GM19452 (cell line): ENCODE results near the gene RERE.

Experiments used
- ATAC-seq: cut with Tn5 transposase; IDR thresholded peaks from one replicate; pipeline ENCODE4 v1.9.1; 2021; ENCODE audit not compliant: unreplicated experiment

RERE gene

DNA sequence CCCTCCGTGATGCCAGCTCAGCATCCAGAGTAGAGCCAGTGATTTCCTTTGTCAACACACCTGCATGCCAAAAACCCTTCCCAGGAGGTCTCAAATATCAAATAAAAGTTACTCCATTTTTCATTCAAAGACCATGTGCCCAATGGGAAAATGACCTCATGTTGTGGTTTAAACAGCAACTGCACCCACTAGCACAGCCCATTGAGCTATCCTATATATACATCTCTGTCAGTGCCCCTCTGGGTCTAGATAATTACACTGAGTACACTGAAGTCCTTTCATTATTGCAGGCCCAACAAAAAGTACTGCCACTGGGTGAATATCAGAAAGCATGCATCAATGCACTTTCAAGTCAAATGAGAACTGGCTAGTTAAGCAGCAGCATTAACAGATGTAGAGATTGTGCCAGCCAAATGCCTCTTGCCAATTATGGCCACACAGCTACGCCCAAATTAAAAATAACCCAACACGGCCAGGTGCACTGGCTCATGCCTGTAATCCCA, 381.8 kb downstream of the RERE start:
- ATAC-seq = no peak

DNA sequence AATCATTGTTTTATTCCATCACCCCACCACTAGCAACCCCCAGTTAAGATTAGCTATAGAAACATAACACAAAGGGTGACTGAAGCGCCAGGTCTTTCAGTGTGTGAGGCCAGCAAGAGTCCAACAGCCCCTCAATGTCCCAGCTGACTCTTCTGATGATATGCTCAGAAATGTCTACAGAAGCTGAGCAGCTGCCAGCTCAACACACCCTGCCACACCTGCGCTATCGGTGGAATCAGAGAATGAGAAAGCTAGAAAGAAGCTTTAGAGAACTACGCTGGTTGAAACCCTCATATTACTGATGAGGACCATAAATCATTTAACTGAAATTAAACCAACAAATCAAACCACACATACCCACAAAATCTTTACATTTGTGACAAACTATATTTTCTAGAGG, 383.3 kb downstream of the RERE start:
- no peak for ATAC-seq

DNA sequence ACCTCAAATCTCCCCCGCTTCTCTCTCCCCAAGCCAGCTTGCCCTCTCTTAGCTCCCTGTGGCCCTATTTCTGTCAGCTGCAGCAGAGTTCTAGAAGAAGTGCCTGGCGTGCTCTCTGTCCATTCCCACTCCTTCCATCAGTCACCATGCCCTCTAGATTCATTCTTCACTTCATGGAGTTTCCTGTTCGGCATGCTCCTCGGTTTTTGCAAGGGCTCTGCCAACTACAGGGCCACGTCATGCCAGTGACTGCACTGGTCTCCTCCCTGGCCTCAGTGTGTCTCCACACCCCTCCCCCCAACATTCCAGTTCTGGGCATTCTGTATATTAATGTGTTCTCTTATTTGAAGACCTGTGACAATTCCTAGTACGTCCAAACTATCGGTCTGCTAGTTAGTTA, 385.7 kb downstream of the RERE start:
- ATAC-seq = no peak

DNA sequence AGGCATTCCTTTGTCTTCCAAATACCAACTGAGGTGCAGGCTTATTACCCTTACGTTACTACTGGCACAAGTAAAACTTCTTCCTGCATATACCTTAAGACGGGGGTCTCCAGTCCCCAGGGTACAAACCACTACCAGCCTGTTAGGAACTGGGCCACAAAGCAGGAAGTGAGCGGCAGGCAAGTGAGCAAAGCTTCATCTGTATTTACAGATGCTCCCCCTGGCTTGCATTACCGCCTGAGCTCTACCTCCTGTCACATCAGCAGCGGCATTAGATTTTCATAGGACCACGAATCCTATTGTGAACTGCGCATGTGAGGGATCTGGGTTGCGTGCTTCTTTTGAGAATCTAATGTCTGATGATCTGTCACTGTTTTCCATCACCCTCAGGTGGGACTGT, 386.4 kb downstream of the RERE start:
- ATAC-seq = no peak

DNA sequence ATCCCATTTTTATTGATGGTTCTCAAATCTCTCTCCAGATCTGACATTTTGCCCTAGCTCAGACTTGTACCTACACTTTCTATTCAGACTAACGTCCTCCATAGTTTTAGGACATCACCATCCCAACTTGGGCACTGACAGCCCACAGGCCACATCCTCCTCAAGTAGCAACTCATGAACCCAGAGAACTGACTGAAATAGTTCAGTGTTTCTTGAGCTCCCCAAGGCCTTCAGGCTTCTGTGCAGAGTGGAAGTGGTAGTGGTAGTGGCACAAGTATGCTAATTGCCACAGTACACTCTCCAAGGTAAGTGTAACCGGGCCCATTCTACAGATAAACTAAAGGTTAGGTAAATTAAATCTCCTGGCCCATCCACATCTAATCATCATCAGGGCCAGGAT, 387.0 kb downstream of the RERE start:
- no peak for ATAC-seq

DNA sequence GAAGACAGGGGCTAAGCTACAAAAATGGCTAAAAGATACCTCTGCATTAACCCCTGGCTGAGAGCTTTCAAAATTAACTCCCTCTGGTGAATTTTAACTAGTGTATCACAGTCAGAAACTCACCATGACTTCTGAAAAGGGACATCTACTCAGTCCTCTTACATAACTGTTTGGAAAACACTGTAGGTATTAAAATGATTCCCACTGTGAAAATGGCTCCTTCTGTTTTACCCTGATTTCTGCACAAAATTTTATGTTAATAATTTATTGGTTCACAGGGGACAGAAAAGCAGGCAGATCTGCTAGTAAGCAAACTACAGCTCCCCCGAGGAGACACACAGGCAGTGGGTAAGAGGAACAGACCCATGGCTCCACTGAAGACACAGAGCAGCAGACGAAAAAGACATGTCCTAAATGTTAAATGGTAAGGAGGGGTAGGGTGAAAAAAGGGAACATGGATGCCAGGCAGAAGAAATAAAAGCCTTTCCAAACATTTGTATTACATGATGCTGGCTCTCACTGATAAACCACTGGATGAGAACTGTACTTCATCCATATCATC, 387.8 kb downstream of the RERE start:
- ATAC-seq = no peak

DNA sequence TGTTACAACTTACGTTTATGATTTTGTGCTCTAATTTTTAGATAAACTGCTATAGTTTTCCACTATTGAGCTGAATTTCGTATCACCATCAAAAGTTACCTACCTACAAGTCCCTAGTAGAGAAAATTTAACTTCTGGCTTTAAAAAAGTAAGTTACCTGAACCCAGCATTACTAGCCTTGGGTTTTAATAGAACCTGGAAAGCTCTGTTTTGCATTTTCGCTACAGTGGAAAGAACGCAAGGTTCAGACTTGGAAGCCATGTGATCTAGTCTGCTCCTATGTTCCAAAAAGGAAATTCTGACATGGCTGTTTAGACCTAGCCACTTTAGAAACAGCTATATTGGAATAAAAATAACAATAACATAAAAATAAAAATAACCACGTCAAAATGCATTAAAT, 389.0 kb downstream of the RERE start:
- no peak for ATAC-seq

DNA sequence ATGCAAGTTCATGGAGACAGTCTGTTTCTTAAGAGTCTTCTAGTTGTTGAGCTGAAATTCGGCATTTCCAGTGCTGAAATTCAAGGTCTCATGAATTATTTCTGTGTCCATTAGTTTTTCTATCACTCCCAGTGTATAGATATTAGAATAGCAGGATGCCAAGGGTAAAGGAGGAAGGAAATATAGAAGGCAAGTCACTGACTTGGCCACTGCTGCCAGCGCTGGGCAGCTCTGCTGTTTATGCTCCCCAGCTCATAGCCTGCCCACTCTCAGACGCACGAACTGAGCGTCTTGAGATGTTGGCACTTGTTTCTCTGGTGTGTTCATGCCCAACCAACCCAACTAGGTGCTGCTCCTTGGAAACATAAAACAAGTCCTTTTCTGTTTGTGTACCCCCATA, 389.5 kb downstream of the RERE start:
- no peak for ATAC-seq

DNA sequence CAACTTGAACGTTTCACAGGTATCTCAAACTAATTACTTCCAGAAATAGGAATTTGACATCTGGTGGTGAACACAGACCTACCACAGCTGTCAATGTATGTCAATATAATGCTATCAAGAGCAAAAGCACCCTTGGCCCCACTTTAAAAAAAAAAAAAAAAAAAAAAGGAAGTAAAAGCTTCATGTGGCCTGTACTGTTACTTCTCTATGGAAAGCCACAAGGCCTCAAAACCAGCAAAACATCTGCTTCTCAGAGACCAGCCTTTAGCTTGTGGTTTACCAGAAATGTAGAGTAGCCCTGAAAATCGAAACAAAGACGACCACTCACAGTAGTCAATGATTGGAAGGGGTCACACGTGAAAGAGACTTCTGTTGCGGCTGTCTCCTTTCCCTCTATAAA, 389.9 kb downstream of the RERE start:
- ATAC-seq = peak; percentile 57

DNA sequence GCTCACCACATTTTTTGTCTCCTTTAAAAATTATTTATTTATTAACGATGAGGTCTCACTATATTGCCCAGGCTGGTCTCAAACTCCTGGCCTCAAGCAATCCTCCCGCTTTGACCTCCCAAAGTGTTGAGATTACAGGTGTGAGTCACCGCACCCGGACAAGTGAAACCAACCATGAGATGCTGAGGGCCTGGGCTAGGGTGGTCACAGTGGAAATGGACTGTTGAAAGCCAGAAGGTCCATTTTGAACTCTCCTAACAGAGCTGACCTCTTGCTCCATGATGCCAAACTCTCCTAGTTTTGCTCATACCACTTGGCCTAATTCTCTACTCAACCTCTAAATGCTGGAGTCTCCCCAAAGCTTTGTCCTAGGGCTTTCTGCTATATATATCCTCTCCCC, 390.4 kb downstream of the RERE start:
- peak; percentile 5 for ATAC-seq

DNA sequence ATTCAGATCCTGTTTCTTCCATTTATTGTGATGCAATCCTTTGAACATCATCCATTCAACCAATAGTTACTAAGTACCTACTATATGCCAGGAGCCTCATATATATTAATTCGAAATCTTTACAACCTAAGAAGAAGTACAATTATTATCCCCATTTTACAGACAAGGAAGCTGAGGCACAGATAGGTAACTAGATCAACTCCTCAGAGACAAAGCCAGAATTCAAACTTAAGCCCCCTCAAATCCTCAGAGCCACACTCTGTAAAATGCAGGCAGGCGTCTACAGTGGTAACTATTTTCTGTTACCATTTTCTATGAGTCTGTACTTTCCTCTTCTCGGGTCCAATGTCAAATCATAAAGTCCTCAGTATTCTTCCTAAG, 391.7 kb downstream of the RERE start:
- no peak for ATAC-seq

DNA sequence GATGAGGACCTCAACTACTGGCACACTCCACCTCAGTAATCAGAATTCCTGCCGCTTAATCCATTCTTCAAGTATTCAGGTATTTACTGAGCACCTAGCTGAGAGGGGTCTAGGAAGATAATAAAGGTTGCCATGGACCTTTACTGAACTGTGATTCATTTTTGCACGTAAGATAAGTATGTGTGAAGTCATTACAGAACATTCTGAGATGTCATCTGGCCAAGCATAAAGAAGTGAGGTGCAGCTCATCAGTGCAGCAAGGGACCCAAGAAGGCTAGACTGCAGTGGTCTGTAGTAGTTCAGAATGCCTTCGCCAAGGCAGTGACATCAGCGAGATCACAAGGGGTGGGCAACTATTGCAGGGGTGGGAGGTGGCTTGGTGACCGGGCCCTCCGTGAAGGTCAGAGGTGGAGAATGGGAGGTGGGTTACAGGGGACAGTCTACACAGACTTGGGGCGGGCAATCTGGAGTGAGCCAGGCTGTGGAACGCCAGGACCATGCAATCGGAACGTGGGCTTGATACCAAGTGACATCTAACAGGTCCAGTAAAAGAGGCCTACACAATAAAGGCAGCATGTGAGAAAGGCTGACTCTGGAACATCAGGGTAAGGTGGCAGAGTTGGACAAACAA, 392.2 kb downstream of the RERE start:
- no peak for ATAC-seq

DNA sequence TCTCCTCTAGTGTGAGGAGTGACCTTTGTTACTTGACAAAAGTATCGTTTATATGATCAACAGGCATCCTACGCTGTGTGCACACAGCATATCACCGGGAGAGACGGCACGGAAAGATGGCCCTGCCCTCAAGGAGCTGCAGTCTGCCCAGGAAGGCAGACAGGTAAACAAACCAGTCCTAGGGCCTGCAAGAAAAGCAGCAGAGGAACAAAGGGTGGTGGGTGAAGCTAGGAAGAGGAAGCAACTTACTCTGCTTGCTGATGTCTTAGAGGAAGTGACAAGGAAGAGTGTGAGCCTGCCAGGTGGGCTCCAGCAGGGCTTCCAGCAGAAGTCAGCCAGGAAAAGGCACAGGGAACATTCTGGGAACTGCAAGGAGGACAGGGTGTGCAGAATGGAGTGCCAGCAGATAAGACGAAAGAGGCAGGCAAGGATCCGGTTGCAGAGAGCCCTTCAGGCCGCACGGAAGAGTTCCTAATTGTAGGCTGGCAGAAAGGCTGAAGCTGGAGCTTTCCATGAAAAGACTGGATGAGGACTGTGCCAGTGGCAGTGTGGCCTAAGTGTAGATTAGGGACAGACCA, 392.8 kb downstream of the RERE start:
- ATAC-seq = no peak

DNA sequence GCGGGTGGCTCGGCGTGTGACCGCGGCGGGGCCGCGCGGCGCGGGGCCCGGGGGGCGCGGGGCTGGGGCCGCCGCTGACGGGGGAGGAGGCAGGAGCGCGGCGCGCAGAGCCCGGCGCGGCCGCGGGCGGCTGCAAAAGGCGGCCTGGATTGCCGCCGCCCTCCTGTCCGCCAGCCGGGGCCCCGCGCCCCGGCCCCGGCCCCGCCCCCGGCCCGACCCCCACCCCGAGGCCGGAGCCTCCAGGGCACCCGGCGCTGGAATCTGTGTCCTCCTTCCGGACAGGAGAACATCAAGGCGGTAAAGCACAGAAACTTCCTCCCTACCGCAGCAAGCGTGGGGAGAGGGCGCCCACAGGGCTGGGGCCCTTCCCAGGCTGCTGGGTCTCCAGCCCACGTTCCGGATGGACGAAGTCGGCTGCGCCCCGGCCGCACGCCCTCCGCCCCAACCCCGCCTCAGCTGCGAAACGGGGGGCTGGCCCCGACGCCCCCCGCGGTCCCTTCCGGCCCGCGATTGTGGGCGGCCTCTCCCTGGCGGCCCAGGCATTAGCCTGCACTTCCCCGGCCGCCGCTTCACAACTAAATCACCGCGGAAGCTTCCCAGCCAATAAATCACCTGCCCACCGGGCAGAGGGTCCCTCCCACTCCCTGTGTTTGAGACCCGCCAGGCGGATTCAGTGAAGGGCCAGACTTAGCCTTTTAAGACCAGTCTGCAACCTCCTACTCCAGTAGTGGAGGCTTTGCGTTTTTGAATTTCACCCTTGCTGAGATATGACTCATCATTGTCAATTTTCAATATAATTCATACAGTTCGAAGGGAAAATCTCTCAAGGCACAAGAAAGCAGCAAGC, 393.5 kb downstream of the RERE start:
- ATAC-seq = no peak

DNA sequence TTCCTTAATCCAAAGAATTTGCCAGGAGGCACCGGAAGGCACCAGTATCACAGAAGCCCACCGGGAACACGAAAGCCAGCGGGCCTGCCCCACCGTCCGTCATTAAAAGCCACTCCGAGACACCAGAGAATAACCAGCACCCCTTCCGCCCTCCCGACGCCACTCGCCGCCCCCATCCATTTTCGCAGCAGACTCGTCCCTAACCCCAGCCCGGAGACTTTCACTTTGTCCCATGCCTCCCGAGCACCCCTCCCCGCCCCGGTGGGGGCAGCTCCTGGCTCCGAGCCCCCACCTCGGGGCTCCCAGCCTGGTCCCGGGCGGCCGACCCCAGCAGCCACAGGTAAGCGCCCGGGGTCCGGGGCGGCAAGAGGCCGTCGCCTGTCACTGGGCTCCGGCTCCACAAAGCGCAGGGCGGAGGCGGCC, 394.2 kb downstream of the RERE start:
- ATAC-seq = no peak

DNA sequence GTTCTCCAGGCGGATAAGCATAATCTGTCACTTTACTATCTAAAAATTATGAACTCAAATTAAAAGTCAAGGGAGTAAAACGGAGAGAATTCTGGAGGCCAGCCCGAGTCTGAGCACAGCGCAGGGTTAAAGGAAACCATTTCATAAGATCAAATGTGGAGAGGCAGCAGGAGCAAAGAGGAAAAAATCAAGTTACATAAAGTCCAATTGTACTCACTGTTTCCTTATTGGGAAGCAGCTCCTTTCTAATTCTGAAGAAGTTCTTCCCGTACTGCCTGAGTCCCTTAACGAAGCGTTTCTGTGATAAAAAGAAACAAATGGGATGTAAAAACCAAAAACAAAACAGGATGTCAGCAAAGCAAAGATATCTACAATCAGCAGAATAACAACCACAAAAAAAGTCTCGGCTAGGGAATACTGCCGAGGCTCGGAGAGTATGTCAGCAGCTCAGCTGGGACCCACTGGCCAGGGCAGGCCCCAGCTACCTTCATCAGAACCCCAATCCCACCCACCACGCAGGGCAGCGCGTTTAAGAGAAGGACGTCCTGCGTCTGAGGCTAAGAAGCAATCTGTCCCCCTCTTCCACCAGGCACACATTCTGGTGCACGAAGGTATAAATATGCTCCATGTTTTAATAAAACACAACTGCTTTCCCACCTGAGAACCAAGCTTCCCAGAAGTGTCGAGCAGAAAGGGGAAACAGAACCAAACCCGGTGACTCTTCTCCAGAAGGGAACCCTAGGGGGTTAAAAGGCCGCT, 394.8 kb downstream of the RERE start:
- ATAC-seq = no peak

DNA sequence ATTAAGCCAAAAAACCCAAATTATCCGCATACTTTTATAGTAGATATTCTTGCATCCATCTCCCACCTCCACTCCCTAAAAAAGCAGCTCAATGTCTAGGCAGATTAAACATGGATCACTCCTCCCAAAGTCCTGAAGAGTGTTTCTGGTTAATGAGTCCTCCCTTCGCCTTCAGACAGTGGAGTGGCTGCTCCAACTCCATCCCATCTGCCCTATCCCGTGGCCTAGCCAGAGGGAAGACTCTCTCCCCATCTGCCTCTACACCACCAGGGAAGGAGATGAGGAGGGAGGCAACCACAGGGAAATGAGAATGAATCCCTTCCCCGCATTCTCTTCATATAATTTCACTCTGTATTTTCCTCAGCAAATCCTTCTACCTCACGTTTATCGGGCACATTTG, 395.7 kb downstream of the RERE start:
- no peak for ATAC-seq

DNA sequence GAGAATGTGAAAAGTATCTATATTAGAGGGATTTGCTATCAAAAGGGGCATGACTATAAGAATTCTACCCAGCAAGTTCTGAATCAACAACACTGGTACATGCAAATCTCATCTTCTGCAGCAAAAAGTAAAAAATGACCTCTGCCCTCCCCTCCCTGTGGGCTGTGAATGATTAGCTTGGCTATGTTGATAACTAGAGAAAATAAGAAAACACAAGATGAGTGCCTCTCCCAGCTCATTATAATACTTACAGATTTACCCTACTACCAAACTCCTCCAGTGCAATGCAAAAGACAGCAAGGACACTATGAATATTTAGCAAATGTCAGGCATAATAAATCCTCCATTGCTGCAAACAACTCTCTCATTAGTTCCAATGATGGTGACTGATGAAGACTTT, 397.1 kb downstream of the RERE start:
- no peak for ATAC-seq

DNA sequence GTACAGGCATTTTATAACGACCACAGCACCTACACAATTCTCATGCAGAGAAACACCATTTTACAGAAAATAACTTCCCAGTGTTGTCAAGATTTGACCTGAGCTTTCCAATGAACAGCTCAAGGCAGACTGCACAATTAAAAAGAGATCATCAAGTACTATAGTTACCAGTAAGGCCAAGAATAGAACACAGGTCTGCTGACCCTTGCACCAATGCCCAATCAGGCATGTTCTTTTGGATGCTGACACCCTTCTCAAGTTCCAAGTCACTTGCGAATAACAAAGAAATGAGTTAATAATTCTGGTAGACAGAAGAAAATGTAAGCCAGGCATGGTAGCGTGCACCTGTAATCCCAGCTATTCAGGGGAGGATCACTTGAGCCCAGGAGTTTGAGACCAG, 397.6 kb downstream of the RERE start:
- no peak for ATAC-seq

DNA sequence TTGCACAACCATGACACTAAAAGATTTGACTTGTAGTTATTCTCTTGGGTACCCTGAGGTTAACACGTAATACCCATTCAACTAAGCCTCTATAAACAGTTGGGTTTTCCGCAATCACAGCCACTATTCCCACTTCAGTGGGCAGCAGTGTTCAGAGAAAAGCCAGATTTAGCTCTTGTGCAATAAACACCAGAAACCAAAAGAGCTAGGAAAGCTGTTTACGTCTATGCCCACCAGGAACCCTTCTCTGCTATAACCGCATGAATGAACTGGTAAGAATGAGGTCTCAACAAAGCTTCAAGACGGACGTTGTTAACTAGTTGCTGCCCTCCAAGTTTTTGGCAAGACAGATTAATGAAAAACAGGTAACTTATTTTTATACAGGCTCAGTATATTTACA, 398.3 kb downstream of the RERE start:
- no peak for ATAC-seq

DNA sequence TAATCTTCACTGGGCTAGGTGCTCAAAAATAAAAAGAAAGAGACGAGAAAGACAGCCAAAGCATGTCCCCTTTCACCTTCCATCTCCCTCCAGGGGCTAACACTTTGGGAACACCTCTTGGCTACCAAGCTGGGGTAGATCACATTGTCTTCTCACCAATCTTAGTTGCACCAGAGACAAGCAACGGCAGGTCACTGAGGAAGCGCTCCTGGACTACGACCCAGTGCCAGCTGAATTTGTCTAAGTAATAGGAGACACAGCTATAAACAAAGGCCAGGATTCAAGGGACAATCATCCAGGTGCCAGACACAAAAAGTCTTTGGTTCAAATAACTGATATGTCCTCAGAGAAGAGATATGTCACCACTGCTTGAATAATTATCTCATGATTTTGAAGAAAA, 399.1 kb downstream of the RERE start:
- no peak for ATAC-seq
